ENCODE data around the gene DIAPH3.

DIAPH3 gene

GRCh38 chr13:60109285-60109684 lies 54.4 kb downstream of the DIAPH3 start:
- Mint-ChIP-seq H3K36me3 (ENCODE audit: low read depth) (peaks cover 32% of the 10 kb centered on the region), H3K4me3 (no peak overlapping the region), H3K27me3 (ENCODE audit: low read depth, poor library complexity) (no peaks in the 10 kb centered on the region), H3K4me1 (no peaks in the 10 kb centered on the region), H3K9me3 (peaks cover 10% of the 10 kb centered on the region), H3K27ac (no peak overlapping the region)
- TF ChIP-seq CTCF (IDR thresholded peaks at IDR 0.05), result no peak
- no peak for DNase-seq

GRCh38 chr13:60108589-60108988 lies 55.1 kb downstream of the DIAPH3 start:
- Mint-ChIP-seq H3K4me3 (no peak overlapping the region), H3K4me1 (no peaks in the 10 kb centered on the region), H3K27ac (no peak overlapping the region), H3K9me3 (peaks cover 4% of the 10 kb centered on the region), H3K36me3 (ENCODE audit: low read depth) (peaks cover 25% of the 10 kb centered on the region), H3K27me3 (ENCODE audit: low read depth, poor library complexity) (no peaks in the 10 kb centered on the region)
- no peak for DNase-seq
- TF ChIP-seq CTCF (IDR thresholded peaks at IDR 0.05), result no peak

- H3K36me3 Mint-ChIP-seq (ENCODE audit: low read depth), result peaks cover 9% of the 10 kb centered on the region
- H3K4me3 Mint-ChIP-seq, result no peak overlapping the region
- no peak for DNase-seq
- no peaks in the 10 kb centered on the region for H3K9me3 Mint-ChIP-seq
- H3K27me3 Mint-ChIP-seq (ENCODE audit: low read depth, poor library complexity), result peaks cover 3% of the 10 kb centered on the region
- no peak for TF ChIP-seq CTCF (IDR thresholded peaks at IDR 0.05)
- peak overlapping the region; percentile 54 for H3K27ac Mint-ChIP-seq
- no peaks in the 10 kb centered on the region for H3K4me1 Mint-ChIP-seq
These were observed 63.9 kb downstream of the DIAPH3 start for GRCh38 chr13:60099631-60100420.

GRCh38 chr13:60095300-60095699 lies 68.4 kb downstream of the DIAPH3 start:
- TF ChIP-seq CTCF (IDR thresholded peaks at IDR 0.05), result no peak
- H3K9me3 Mint-ChIP-seq, result no peaks in the 10 kb centered on the region
- H3K27me3 Mint-ChIP-seq (ENCODE audit: low read depth, poor library complexity), result peaks cover 3% of the 10 kb centered on the region
- peaks cover 19% of the 10 kb centered on the region for H3K36me3 Mint-ChIP-seq (ENCODE audit: low read depth)
- DNase-seq, result no peak
- H3K4me3 Mint-ChIP-seq, result no peak overlapping the region
- H3K4me1 Mint-ChIP-seq, result no peaks in the 10 kb centered on the region
- H3K27ac Mint-ChIP-seq, result no peak overlapping the region

GRCh38 chr13:60094385-60095088 lies 69.2 kb downstream of the DIAPH3 start:
- no peak for DNase-seq
- Mint-ChIP-seq H3K27ac (no peak overlapping the region), H3K4me1 (no peaks in the 10 kb centered on the region), H3K4me3 (no peak overlapping the region), H3K9me3 (no peaks in the 10 kb centered on the region), H3K36me3 (ENCODE audit: low read depth) (peaks cover 19% of the 10 kb centered on the region), H3K27me3 (ENCODE audit: low read depth, poor library complexity) (peaks cover 3% of the 10 kb centered on the region)
- TF ChIP-seq CTCF (IDR thresholded peaks at IDR 0.05), result no peak
